ES-I3 (cell line): ENCODE data around the gene ASTN1.

ENCODE experiments used
- H3K36me3 ChIP-seq: 2 replicates; pipeline ENCODE4 v1.6.1; 2013; ENCODE audit warnings: mild to moderate bottlenecking, low read length, control low read depth, moderate library complexity; ENCODE audit not compliant: insufficient read depth
- H3K4me1 ChIP-seq: 2 replicates; pipeline ENCODE4 v1.6.1; 2013; ENCODE audit warnings: mild to moderate bottlenecking, control low read depth, low read length; ENCODE audit not compliant: insufficient read depth
- H3K9ac ChIP-seq: 2 replicates; pipeline ENCODE4 v1.6.1; 2013; ENCODE audit warnings: low read depth, mild to moderate bottlenecking, low read length, moderate library complexity
- H3K9me3 ChIP-seq: 2 replicates; pipeline ENCODE4 v1.6.1; 2013; ENCODE audit warnings: mild to moderate bottlenecking, low read length, moderate library complexity; ENCODE audit not compliant: control insufficient read depth, insufficient read depth

ASTN1 gene

GRCh38 chr1:176904057-176904751 is 260.3 kb downstream of the ASTN1 start:
- peaks cover 7% of the 10 kb centered on the region; the same call in 1 of the 2 replicates for H3K4me1 ChIP-seq
- H3K36me3 ChIP-seq, result no peaks in the 10 kb centered on the region
- H3K9me3 ChIP-seq, result no peaks in the 10 kb centered on the region
- no peak overlapping the region for H3K9ac ChIP-seq

- Histone ChIP-seq H3K36me3 (no peaks in the 10 kb centered on the region), H3K4me1 (peaks cover 7% of the 10 kb centered on the region; the same call in 1 of the 2 replicates), H3K9me3 (no peaks in the 10 kb centered on the region), H3K9ac (no peak overlapping the region)
Measured at GRCh38 chr1:176903474-176903873, 261.0 kb downstream of the ASTN1 start.

GRCh38 chr1:176899321-176899720 is 265.2 kb downstream of the ASTN1 start:
- Histone ChIP-seq H3K36me3 (no peaks in the 10 kb centered on the region), H3K9me3 (no peaks in the 10 kb centered on the region), H3K4me1 (peaks cover 7% of the 10 kb centered on the region; the same call in 1 of the 2 replicates), H3K9ac (no peak overlapping the region)

- Histone ChIP-seq H3K36me3 (no peaks in the 10 kb centered on the region), H3K9ac (peak overlapping the region; percentile 42; the same call in 1 of the 2 replicates), H3K9me3 (no peaks in the 10 kb centered on the region), H3K4me1 (no peaks in the 10 kb centered on the region)
Measured at GRCh38 chr1:176897350-176898236, 266.9 kb downstream of the ASTN1 start.

GRCh38 chr1:176896216-176896615 is 268.3 kb downstream of the ASTN1 start:
- H3K9ac ChIP-seq, result no peak overlapping the region
- no peaks in the 10 kb centered on the region for H3K4me1 ChIP-seq
- H3K9me3 ChIP-seq, result no peaks in the 10 kb centered on the region

GRCh38 chr1:176894450-176894849 is 270.1 kb downstream of the ASTN1 start:
- no peak overlapping the region for H3K9ac ChIP-seq
- H3K4me1 ChIP-seq, result no peaks in the 10 kb centered on the region
- H3K36me3 ChIP-seq, result no peaks in the 10 kb centered on the region
- H3K9me3 ChIP-seq, result no peaks in the 10 kb centered on the region

More at GRCh38 chr1:176896216-176896615, 268.3 kb downstream of the ASTN1 start:
- H3K36me3 ChIP-seq, result no peaks in the 10 kb centered on the region

GRCh38 chr1:176893625-176894352 is 270.7 kb downstream of the ASTN1 start:
- Histone ChIP-seq H3K9me3 (no peaks in the 10 kb centered on the region), H3K9ac (no peak overlapping the region), H3K4me1 (no peaks in the 10 kb centered on the region), H3K36me3 (no peaks in the 10 kb centered on the region)

- Histone ChIP-seq H3K36me3 (no peaks in the 10 kb centered on the region), H3K9me3 (no peaks in the 10 kb centered on the region), H3K9ac (no peak overlapping the region), H3K4me1 (no peaks in the 10 kb centered on the region)
Measured at GRCh38 chr1:176888471-176889032, 276.0 kb downstream of the ASTN1 start.

GRCh38 chr1:176885751-176886150 is 278.8 kb downstream of the ASTN1 start:
- Histone ChIP-seq H3K4me1 (no peaks in the 10 kb centered on the region), H3K36me3 (no peaks in the 10 kb centered on the region), H3K9ac (no peak overlapping the region), H3K9me3 (no peaks in the 10 kb centered on the region)

GRCh38 chr1:176885341-176885740 is 279.2 kb downstream of the ASTN1 start:
- Histone ChIP-seq H3K4me1 (no peaks in the 10 kb centered on the region), H3K9ac (no peak overlapping the region), H3K9me3 (no peaks in the 10 kb centered on the region), H3K36me3 (no peaks in the 10 kb centered on the region)

- no peaks in the 10 kb centered on the region for H3K4me1 ChIP-seq
- H3K36me3 ChIP-seq, result no peaks in the 10 kb centered on the region
- H3K9ac ChIP-seq, result no peak overlapping the region
- H3K9me3 ChIP-seq, result no peaks in the 10 kb centered on the region
Measured at GRCh38 chr1:176884911-176885310, 279.6 kb downstream of the ASTN1 start.

- H3K9me3 ChIP-seq, result no peaks in the 10 kb centered on the region
- no peak overlapping the region for H3K9ac ChIP-seq
- H3K4me1 ChIP-seq, result no peaks in the 10 kb centered on the region
- H3K36me3 ChIP-seq, result no peaks in the 10 kb centered on the region
Measured at GRCh38 chr1:176884286-176884685, 280.2 kb downstream of the ASTN1 start.

GRCh38 chr1:176880955-176881595 is 283.4 kb downstream of the ASTN1 start:
- Histone ChIP-seq H3K9me3 (no peaks in the 10 kb centered on the region), H3K36me3 (no peaks in the 10 kb centered on the region), H3K9ac (no peak overlapping the region), H3K4me1 (no peaks in the 10 kb centered on the region)
